Astrocyte of the cerebellum (primary cell): ENCODE results near the gene NUP98.

Experiments
- DNase-seq: peaks from one replicate; pipeline ENCODE4 v3.0.0-alpha.2; 2011; ENCODE audit warnings: low read depth
- H3K4me3 ChIP-seq: 2 replicates; pipeline ENCODE4 v1.5.1; 2011; ENCODE audit warnings: mild to moderate bottlenecking, low read depth, low read length, moderate library complexity
- CTCF ChIP-seq: IDR thresholded peaks from 2 replicates; pipeline ENCODE4 v1.5.1; 2012; ENCODE audit warnings: low read length, low read depth, moderate library complexity, mild to moderate bottlenecking; ENCODE audit errors: missing control alignments
- in situ Hi-C: cut with HindIII; loops from 2 replicates; pipeline ENCODE4 v1.10.0; 2017; ENCODE audit warnings: low sequenced_read_pairs

The NUP98 gene

GRCh38 chr11:3786781-3787428 lies 10.4 kb downstream of the NUP98 start:
- no peak overlapping the region for H3K4me3 ChIP-seq
- TF ChIP-seq CTCF = no peak
- in situ Hi-C loops = no loop called here
- DNase-seq = peak; percentile 26

GRCh38 chr11:3783611-3784010 lies 13.7 kb downstream of the NUP98 start:
- no peak overlapping the region for H3K4me3 ChIP-seq
- in situ Hi-C loops = loop anchor here (5.0 kb wide), 1 partner anchor 71 kb away; no protein-coding TSS in a partner anchor
- no peak for TF ChIP-seq CTCF
- DNase-seq = no peak

- no peak overlapping the region for H3K4me3 ChIP-seq
- no peak for DNase-seq
- in situ Hi-C loops = loop anchor here (5.0 kb wide), 1 partner anchor 71 kb away; no protein-coding TSS in a partner anchor
- TF ChIP-seq CTCF = no peak
Observed at GRCh38 chr11:3782963-3783362, 14.4 kb downstream of the NUP98 start.

- in situ Hi-C loops = loop anchor here (5.0 kb wide), 1 partner anchor 69 kb away; no protein-coding TSS in a partner anchor
- DNase-seq = no peak
- no peak overlapping the region for H3K4me3 ChIP-seq
- no peak for TF ChIP-seq CTCF
Observed at GRCh38 chr11:3781423-3781822, 15.9 kb downstream of the NUP98 start.

GRCh38 chr11:3775736-3776406 lies 21.5 kb downstream of the NUP98 start:
- in situ Hi-C loops = no loop called here
- no peak overlapping the region for H3K4me3 ChIP-seq
- no peak for DNase-seq
- TF ChIP-seq CTCF = no peak

GRCh38 chr11:3773180-3773579 lies 24.2 kb downstream of the NUP98 start:
- DNase-seq = no peak
- in situ Hi-C loops = no loop called here
- no peak for TF ChIP-seq CTCF
- no peak overlapping the region for H3K4me3 ChIP-seq
